NB4 (cell line): ENCODE data around the gene GABRG3.

Experiments
- CTCF ChIP-seq: IDR thresholded peaks from one replicate; pipeline ENCODE4 v1.5.1; 2012; ENCODE audit warnings: low read depth, low read length
- MAX ChIP-seq: IDR thresholded peaks from 2 replicates; pipeline ENCODE4 v1.6.1; 2011; ENCODE audit warnings: low read depth, low read length
- MYC ChIP-seq: IDR thresholded peaks from 2 replicates; pipeline ENCODE4 v1.6.1; 2011; ENCODE audit warnings: low read depth, low read length
- POLR2A ChIP-seq: IDR thresholded peaks from 2 replicates; pipeline ENCODE4 v1.6.1; 2011; ENCODE audit warnings: mild to moderate bottlenecking; ENCODE audit not compliant: insufficient read length; ENCODE audit errors: extremely low read depth

GRCh38 chr15:27196691-27197090 is 225.7 kb downstream of the GABRG3 start:
- TF ChIP-seq CTCF (no peak), POLR2A (no peak), MYC (no peak), MAX (no peak)
